ENCODE results near the gene MGAT4B. TPM values are rescaled to one million over a fixed set of nuclear protein-coding genes. Genes with fewer than 3 reads are reported as not detected.

MGAT4B gene
- total and polyA plus RNA-seq, 2 of the 13 experiments (the other 11 are each of a cell fraction or from before 2014, with no cell fraction given): 93.5 to 130 TPM

GRCh38 chr5:179819296-179820126 is 12.8 kb upstream of the MGAT4B start (continued):
- no peak for TF ChIP-seq ZHX2 (IDR thresholded peaks at IDR 0.05; ENCODE audit: low read depth)
- no peak for TF ChIP-seq ZHX2 (CRISPR knock-in tag; IDR thresholded peaks at IDR 0.05; ENCODE audit: borderline replicate concordance)
- no peak for TF ChIP-seq ZNF740 (CRISPR knock-in tag; IDR thresholded peaks at IDR 0.05)
- TF ChIP-seq HOXA3 (CRISPR knock-in tag; IDR thresholded peaks at IDR 0.05): no peak; the same call in 1 of the 2 replicates
- TF ChIP-seq IRF2 (CRISPR knock-in tag; IDR thresholded peaks at IDR 0.05): peak; percentile 47; the same call in 1 of the 2 replicates
- TF ChIP-seq PREB (CRISPR knock-in tag; IDR thresholded peaks at IDR 0.05): 0 out of 2 replicates have a peak, but pooled peaks have one; percentile 58
- TF ChIP-seq REL (CRISPR knock-in tag; conservative IDR thresholded peaks at IDR 0.05): no peak; the same call in 1 of the 2 replicates
- peak; percentile 44; the same call in 1 of the 2 replicates for TF ChIP-seq HMG20B (CRISPR knock-in tag; conservative IDR thresholded peaks at IDR 0.05)
- TF ChIP-seq ZNF576 (CRISPR knock-in tag; IDR thresholded peaks at IDR 0.05): peak; percentile 43; the same call in 1 of the 2 replicates
- TF ChIP-seq ZSCAN20 (CRISPR knock-in tag; IDR thresholded peaks at IDR 0.05; ENCODE audit: borderline replicate concordance): no peak; the same call in 1 of the 2 replicates
- no peak; the same call in 1 of the 2 replicates for TF ChIP-seq SNAI1 (CRISPR knock-in tag; IDR thresholded peaks at IDR 0.05; ENCODE audit: borderline replicate concordance)
- no peak for TF ChIP-seq ZNF30 (CRISPR knock-in tag; IDR thresholded peaks at IDR 0.05)
- TF ChIP-seq ZC3H13 (CRISPR knock-in tag; IDR thresholded peaks at IDR 0.05): 0 out of 2 replicates have a peak, but pooled peaks have one; percentile 59
- 0 out of 2 replicates have a peak, but pooled peaks have one; percentile 50 for TF ChIP-seq ZNF792 (CRISPR knock-in tag; IDR thresholded peaks at IDR 0.05)
- TF ChIP-seq CBX5 (CRISPR knock-in tag; IDR thresholded peaks at IDR 0.05; ENCODE audit: borderline replicate concordance): peak; percentile 69; the same call in 1 of the 2 replicates
- TF ChIP-seq CREB3 (CRISPR knock-in tag; IDR thresholded peaks at IDR 0.05): no peak
- TF ChIP-seq ZNF264 (CRISPR knock-in tag; IDR thresholded peaks at IDR 0.05): no peak; the same call in 1 of the 2 replicates
- peak; percentile 77 for TF ChIP-seq ATF3 (CRISPR knock-in tag; IDR thresholded peaks at IDR 0.05)
- TF ChIP-seq ZKSCAN8 (CRISPR knock-in tag; IDR thresholded peaks at IDR 0.05; ENCODE audit: borderline replicate concordance): peak; percentile 7; the same call in 1 of the 2 replicates
- peak; percentile 86 for TF ChIP-seq ZNF781 (CRISPR knock-in tag; IDR thresholded peaks at IDR 0.05; ENCODE audit: borderline replicate concordance, not compliant biosample characterization)

Data from HepG2 (cell line).